Ishikawa (cell line): ENCODE results near the gene UBAC2.

Experiments
- CREB1 ChIP-seq: IDR thresholded peaks from 2 replicates; pipeline ENCODE4 v1.6.1; 2012; ENCODE audit warnings: low read depth
- EP300 ChIP-seq: IDR thresholded peaks from 2 replicates; pipeline ENCODE4 v1.6.1; 2012; ENCODE audit warnings: borderline replicate concordance
- MAX ChIP-seq: IDR thresholded peaks from 2 replicates; pipeline ENCODE4 v1.6.1; 2012
- NFIC ChIP-seq: IDR thresholded peaks from 2 replicates; pipeline ENCODE4 v1.6.1; 2012
- RAD21 ChIP-seq: IDR thresholded peaks from 2 replicates; pipeline ENCODE4 v1.6.1; 2012; ENCODE audit warnings: low read depth
- TAF1 ChIP-seq: IDR thresholded peaks from 2 replicates; pipeline ENCODE4 v1.6.1; 2012; ENCODE audit warnings: low read depth, mild to moderate bottlenecking
- TF ChIP-seq, protein P1 (sequence below): IDR thresholded peaks from 2 replicates; pipeline ENCODE4 v1.6.1; 2012; ENCODE audit warnings: low read depth, mild to moderate bottlenecking

DNA sequence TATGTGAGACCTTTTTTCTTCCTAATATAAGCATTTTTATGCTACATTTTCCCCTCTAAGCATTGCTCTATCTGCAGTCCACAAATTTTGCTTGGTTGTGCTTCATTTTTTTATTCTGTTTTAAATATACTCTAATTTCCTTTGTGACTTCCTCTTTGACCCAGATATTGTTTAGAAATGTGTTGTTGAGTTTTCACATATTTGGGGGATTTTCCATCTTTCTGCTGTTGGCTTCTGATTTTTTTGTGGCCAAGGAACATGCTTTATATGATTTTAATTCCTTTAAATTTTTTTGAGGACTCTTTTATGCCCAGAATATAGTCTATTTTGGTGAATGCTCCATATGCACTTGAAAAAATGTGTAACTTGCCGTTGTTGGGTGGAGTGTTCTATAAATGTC lies 22.9 kb downstream of the UBAC2 start:
- no peak for TF ChIP-seq NFIC
- TF ChIP-seq EP300, result no peak
- TF ChIP-seq RAD21, result no peak
- TF ChIP-seq CREB1, result no peak
- TF ChIP-seq MAX, result no peak
- TF ChIP-seq, protein P1, sequence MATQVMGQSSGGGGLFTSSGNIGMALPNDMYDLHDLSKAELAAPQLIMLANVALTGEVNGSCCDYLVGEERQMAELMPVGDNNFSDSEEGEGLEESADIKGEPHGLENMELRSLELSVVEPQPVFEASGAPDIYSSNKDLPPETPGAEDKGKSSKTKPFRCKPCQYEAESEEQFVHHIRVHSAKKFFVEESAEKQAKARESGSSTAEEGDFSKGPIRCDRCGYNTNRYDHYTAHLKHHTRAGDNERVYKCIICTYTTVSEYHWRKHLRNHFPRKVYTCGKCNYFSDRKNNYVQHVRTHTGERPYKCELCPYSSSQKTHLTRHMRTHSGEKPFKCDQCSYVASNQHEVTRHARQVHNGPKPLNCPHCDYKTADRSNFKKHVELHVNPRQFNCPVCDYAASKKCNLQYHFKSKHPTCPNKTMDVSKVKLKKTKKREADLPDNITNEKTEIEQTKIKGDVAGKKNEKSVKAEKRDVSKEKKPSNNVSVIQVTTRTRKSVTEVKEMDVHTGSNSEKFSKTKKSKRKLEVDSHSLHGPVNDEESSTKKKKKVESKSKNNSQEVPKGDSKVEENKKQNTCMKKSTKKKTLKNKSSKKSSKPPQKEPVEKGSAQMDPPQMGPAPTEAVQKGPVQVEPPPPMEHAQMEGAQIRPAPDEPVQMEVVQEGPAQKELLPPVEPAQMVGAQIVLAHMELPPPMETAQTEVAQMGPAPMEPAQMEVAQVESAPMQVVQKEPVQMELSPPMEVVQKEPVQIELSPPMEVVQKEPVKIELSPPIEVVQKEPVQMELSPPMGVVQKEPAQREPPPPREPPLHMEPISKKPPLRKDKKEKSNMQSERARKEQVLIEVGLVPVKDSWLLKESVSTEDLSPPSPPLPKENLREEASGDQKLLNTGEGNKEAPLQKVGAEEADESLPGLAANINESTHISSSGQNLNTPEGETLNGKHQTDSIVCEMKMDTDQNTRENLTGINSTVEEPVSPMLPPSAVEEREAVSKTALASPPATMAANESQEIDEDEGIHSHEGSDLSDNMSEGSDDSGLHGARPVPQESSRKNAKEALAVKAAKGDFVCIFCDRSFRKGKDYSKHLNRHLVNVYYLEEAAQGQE, result no peak
- no peak for TF ChIP-seq TAF1
